Suprapubic skin (tissue), 4 donors: ENCODE measurements around the gene FAT4. TPM values are rescaled to one million over a fixed set of nuclear protein-coding genes. Genes with fewer than 3 reads are reported as not detected.

Source experiments
- DNase-seq, 2 donors: peaks; one replicate each; pipeline ENCODE4 v3.0.0-alpha.2; 2019; ENCODE audit warnings: low spot score in 2 of 2
- H3K27ac ChIP-seq: fragments of 200-600 bp; sonication (generic); one replicate; pipeline ENCODE4 v1.5.1; 2019
- H3K27me3 ChIP-seq: fragments of 200-600 bp; sonication (generic); one replicate; pipeline ENCODE4 v1.5.1; 2019
- H3K36me3 ChIP-seq: fragments of 200-600 bp; sonication (generic); one replicate; pipeline ENCODE4 v1.5.1; 2019
- H3K4me1 ChIP-seq: fragments of 200-600 bp; sonication (generic); one replicate; pipeline ENCODE4 v1.5.1; 2019
- H3K4me3 ChIP-seq: fragments of 200-600 bp; sonication (generic); one replicate; pipeline ENCODE4 v1.5.1; 2019; ENCODE audit warnings: mild to moderate bottlenecking
- H3K9me3 ChIP-seq: fragments of 200-600 bp; sonication (generic); one replicate; pipeline ENCODE4 v1.5.1; 2019
- CTCF ChIP-seq, 2 donors: fragments of 200-600 bp in 1 of 2; fragments of 450-650 bp in 1 of 2; sonication (generic) in 1 of 2; IDR thresholded peaks; one replicate each; pipeline ENCODE4 v1.5.1; 2016 to 2019; ENCODE audit warnings: antibody characterized with exemption in 2 of 2, mild to moderate bottlenecking in 1 of 2, moderate library complexity in 1 of 2
- EP300 ChIP-seq: sonication (generic); formaldehyde crosslinking; IDR thresholded peaks from one replicate; pipeline ENCODE4 v1.6.1; 2017; ENCODE audit warnings: antibody characterized with exemption
- POLR2A ChIP-seq, 2 donors: fragments of 450-650 bp; IDR thresholded peaks; one replicate each; pipeline ENCODE4 v1.6.1; 2017; ENCODE audit warnings: antibody characterized with exemption in 2 of 2, mild to moderate bottlenecking in 2 of 2, moderate library complexity in 2 of 2
- POLR2AphosphoS5 ChIP-seq, 3 donors: sonication (generic); formaldehyde crosslinking; IDR thresholded peaks; one replicate each; pipeline ENCODE4 v1.6.1; 2017; ENCODE audit warnings: antibody characterized with exemption in 3 of 3
- WGBS: methylation state at CpG from one replicate; pipeline ENCODE4 v1.1.5; 2018; 5-methylcytosine and 5-hydroxymethylcytosine counted together
- total RNA-seq, 4 donors: library from RNA; depleted of rRNA; stranded (reverse); fragments of >200 nt; gene quantifications; one replicate each; pipeline ENCODE4 v1.1.0, GENCODE V29; 2016

The FAT4 gene
- total RNA-seq, 4 donors from 2014 or later = 2.2 to 5.4 (median 3.7) TPM

GRCh38 chr4:125311503-125311902, 3.3 kb upstream of the FAT4 start:
- H3K4me1 ChIP-seq = peaks cover 20% of the 10 kb centered on the region
- TF ChIP-seq POLR2AphosphoS5 (IDR thresholded peaks at IDR 0.05) (no peak), POLR2A (IDR thresholded peaks at IDR 0.05) (no peak), EP300 (no peak), CTCF (IDR thresholded peaks at IDR 0.05) (no peak)
- no peak overlapping the region for H3K4me3 ChIP-seq
- H3K27me3 ChIP-seq = peaks cover 1% of the 10 kb centered on the region
- DNase-seq = no peak
- no peak overlapping the region for H3K27ac ChIP-seq
- peaks cover 8% of the 10 kb centered on the region for H3K9me3 ChIP-seq
- WGBS = 58% methylated on average over 2 of the region's 2 CpGs
- no peaks in the 10 kb centered on the region for H3K36me3 ChIP-seq

GRCh38 chr4:125313497-125313896, 1.3 kb upstream of the FAT4 start:
- Histone ChIP-seq H3K27ac (no peak overlapping the region), H3K9me3 (peaks cover 8% of the 10 kb centered on the region), H3K36me3 (no peaks in the 10 kb centered on the region), H3K4me1 (peaks cover 33% of the 10 kb centered on the region), H3K27me3 (peaks cover 15% of the 10 kb centered on the region), H3K4me3 (no peak overlapping the region)
- TF ChIP-seq EP300 (no peak), CTCF (IDR thresholded peaks at IDR 0.05) (peak; percentile 69 to 71), POLR2AphosphoS5 (IDR thresholded peaks at IDR 0.05) (no peak), POLR2A (IDR thresholded peaks at IDR 0.05) (no peak)
- WGBS = 1% methylated on average over 7 of the region's 7 CpGs
- DNase-seq = no peak

GRCh38 chr4:125313989-125314667, 627 bp upstream of the FAT4 start:
- TF ChIP-seq POLR2A (IDR thresholded peaks at IDR 0.05) = no peak
- TF ChIP-seq CTCF (IDR thresholded peaks at IDR 0.05) = no peak
- no peak for TF ChIP-seq POLR2AphosphoS5 (IDR thresholded peaks at IDR 0.05)
- no peak for TF ChIP-seq EP300
- H3K9me3 ChIP-seq = peaks cover 8% of the 10 kb centered on the region
- H3K36me3 ChIP-seq = no peaks in the 10 kb centered on the region
- no peak for DNase-seq
- H3K4me1 ChIP-seq = peaks cover 37% of the 10 kb centered on the region
- peak overlapping the region; percentile 73 for H3K4me3 ChIP-seq
- peak overlapping the region; percentile 34 for H3K27ac ChIP-seq
- 16% methylated on average over 7 of the region's 7 CpGs for WGBS
- H3K27me3 ChIP-seq = peaks cover 15% of the 10 kb centered on the region

DNA sequence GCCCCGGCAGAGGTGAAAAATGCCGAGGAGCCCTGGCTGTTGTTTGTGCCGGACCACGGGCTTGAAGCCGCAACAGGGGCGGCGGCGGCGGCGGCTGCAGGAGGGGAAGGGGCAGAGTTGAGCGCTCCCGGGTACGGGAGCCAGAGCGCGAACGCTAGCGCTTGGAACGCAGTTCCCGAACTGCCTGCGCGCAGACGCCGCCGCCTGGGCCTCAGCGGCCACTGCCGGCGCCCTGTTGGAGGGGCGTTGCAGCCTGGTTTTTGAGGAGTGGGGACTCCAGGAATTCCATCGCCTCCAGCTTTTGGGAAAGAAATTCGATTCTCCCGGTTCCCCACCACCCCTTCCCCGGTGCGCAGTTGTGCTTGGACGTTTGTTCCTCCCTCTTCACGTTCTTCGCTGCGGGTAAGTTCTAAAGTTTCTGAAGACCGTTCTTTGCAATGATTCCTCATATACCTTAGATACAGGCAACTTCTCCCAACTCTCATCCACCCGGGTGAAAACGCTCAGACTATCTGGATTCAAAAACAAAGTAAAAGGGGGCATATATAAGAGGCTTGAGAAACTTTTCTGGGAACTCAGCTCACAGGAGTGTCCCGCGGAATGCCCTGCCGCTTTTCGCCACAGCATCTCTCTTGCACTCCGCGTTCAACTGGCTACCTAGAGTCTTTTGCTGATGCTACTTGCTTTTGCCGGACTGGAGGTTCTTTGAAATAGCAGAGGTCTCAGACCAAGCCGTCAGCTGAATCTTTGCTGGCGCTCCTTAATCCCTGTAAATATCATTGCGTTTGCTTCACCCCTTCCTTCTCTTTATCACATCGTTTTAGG, 1.0 kb downstream of the FAT4 start:
- Histone ChIP-seq H3K27me3 (peaks cover 15% of the 10 kb centered on the region), H3K4me1 (peaks cover 37% of the 10 kb centered on the region), H3K9me3 (no peaks in the 10 kb centered on the region), H3K4me3 (peak overlapping the region; percentile 73), H3K27ac (peak overlapping the region; percentile 85), H3K36me3 (no peaks in the 10 kb centered on the region)
- peak in 1 of 2 donors; percentile 60 for DNase-seq
- TF ChIP-seq EP300 (no peak), POLR2AphosphoS5 (IDR thresholded peaks at IDR 0.05) (no peak), POLR2A (IDR thresholded peaks at IDR 0.05) (no peak)
- WGBS = 0% methylated on average over 50 of the region's 51 CpGs

DNA sequence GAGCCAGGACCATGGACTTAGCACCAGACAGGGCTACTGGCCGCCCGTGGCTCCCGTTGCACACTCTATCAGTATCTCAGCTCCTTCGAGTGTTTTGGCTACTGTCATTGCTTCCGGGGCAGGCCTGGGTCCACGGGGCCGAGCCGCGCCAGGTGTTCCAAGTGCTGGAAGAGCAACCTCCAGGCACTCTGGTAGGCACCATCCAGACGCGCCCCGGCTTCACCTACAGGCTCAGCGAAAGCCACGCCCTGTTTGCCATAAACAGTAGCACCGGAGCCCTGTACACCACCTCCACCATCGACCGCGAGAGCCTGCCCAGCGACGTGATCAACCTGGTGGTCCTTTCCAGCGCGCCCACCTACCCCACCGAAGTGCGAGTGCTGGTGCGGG, 1.6 kb downstream of the FAT4 start:
- WGBS = under 1% methylated on average over 24 of the region's 25 CpGs
- DNase-seq = peak in 1 of 2 donors; percentile 69
- Histone ChIP-seq H3K4me3 (peak overlapping the region; percentile 73), H3K9me3 (no peaks in the 10 kb centered on the region), H3K27ac (peak overlapping the region; percentile 85), H3K4me1 (peaks cover 37% of the 10 kb centered on the region), H3K27me3 (peaks cover 15% of the 10 kb centered on the region), H3K36me3 (no peaks in the 10 kb centered on the region)
- TF ChIP-seq EP300 (no peak), POLR2AphosphoS5 (IDR thresholded peaks at IDR 0.05) (no peak), CTCF (IDR thresholded peaks at IDR 0.05) (no peak), POLR2A (IDR thresholded peaks at IDR 0.05) (no peak)
